Measurements from ENCODE around the gene CNIH3. TPM values are rescaled to one million over a fixed set of nuclear protein-coding genes. Genes with fewer than 3 reads are reported as not detected.
A peak's percentile ranks its signal among the peaks of the same experiment; 100 is the strongest.

Gene CNIH3
- total RNA-seq, 2 donors from 2014 or later, result 7.9 to 15.3 TPM

DNA sequence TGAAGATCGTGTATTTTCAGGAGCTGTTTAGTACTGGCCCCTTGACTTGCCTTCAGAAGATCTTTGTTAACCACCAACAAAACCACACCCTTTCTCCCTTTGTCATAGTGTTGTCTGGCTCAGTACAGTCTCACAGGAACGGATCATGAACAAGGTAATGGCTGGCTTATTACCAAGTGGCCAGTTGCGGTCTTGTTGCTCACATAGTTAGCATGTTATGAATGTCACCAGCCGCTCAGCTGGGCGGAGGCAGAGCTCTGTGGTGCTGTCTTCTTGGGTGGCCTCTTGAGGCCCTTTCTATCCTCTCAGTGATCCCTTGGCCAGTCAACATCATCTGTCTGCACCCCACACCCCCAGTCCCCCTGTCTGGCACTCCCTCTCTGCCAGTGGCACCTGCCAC is 21.4 kb downstream of the CNIH3 start:
- WGBS, 2 donors, result 58 to 69% methylated on average over 5 of the region's 5 CpGs
- TF ChIP-seq, protein P1, sequence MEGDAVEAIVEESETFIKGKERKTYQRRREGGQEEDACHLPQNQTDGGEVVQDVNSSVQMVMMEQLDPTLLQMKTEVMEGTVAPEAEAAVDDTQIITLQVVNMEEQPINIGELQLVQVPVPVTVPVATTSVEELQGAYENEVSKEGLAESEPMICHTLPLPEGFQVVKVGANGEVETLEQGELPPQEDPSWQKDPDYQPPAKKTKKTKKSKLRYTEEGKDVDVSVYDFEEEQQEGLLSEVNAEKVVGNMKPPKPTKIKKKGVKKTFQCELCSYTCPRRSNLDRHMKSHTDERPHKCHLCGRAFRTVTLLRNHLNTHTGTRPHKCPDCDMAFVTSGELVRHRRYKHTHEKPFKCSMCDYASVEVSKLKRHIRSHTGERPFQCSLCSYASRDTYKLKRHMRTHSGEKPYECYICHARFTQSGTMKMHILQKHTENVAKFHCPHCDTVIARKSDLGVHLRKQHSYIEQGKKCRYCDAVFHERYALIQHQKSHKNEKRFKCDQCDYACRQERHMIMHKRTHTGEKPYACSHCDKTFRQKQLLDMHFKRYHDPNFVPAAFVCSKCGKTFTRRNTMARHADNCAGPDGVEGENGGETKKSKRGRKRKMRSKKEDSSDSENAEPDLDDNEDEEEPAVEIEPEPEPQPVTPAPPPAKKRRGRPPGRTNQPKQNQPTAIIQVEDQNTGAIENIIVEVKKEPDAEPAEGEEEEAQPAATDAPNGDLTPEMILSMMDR (IDR thresholded peaks at IDR 0.05), result no peak
- TF ChIP-seq POLR2A (IDR thresholded peaks at IDR 0.05), result no peak

DNA sequence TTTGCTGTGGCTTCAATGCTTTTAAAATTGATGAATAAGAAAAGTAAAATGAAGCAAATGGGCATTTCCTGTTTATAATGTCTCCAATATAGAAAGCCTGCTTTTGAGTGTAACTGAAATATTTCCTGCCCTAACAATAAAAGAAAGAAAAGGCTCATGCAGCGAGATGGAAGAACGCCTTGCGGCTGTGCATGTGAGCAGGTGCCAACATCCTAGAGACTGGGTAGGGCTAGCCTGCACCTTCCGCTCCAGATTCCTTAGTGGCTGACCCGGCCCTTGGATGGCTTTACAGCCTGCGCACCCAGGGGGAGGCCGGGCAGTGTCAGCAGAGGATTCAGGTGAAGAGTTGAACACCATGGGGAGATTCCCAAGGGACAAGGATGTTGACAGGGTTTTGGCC is 21.8 kb downstream of the CNIH3 start:
- ATAC-seq, result no peak
- H3K4me1 ChIP-seq, result peaks cover 42% of the 10 kb centered on the region
- H3K27ac ChIP-seq, result peak overlapping the region in 3 of 4 donors; percentile 9 to 65 (median 42)
- H3K4me3 ChIP-seq, result no peak overlapping the region
- 74 to 92% methylated on average over 5 to 7 of the region's 7 CpGs for WGBS, 2 donors
- peak in 1 of 4 donors; percentile 40 for DNase-seq
- TF ChIP-seq, protein P1 (IDR thresholded peaks at IDR 0.05), result no peak
- no peak for TF ChIP-seq POLR2A (IDR thresholded peaks at IDR 0.05)
- no peaks in the 10 kb centered on the region for H3K27me3 ChIP-seq
- H3K36me3 ChIP-seq (replicated peaks in 1 of 2; ENCODE audit: insufficient read depth in 1 of 2, low read depth in 2 of 2), result no peaks in the 10 kb centered on the region
- H3K9me3 ChIP-seq, result no peaks in the 10 kb centered on the region
- intact Hi-C loops (cut with DNase I), result no loop called here

More for the DNA sequence above, 21.4 kb downstream of the CNIH3 start:
- Histone ChIP-seq H3K4me1 (peaks cover 47% of the 10 kb centered on the region), H3K9me3 (no peaks in the 10 kb centered on the region), H3K27me3 (no peaks in the 10 kb centered on the region), H3K27ac (peak overlapping the region in 3 of 4 donors; percentile 9 to 65 (median 42)), H3K4me3 (no peak overlapping the region), H3K36me3 (replicated peaks in 1 of 2; ENCODE audit: insufficient read depth in 1 of 2, low read depth in 2 of 2) (no peaks in the 10 kb centered on the region)
- peak; percentile 28 for ATAC-seq
- intact Hi-C loops (cut with DNase I), result no loop called here
- peak in 3 of 4 donors; percentile 38 to 71 (median 69) for DNase-seq

DNA sequence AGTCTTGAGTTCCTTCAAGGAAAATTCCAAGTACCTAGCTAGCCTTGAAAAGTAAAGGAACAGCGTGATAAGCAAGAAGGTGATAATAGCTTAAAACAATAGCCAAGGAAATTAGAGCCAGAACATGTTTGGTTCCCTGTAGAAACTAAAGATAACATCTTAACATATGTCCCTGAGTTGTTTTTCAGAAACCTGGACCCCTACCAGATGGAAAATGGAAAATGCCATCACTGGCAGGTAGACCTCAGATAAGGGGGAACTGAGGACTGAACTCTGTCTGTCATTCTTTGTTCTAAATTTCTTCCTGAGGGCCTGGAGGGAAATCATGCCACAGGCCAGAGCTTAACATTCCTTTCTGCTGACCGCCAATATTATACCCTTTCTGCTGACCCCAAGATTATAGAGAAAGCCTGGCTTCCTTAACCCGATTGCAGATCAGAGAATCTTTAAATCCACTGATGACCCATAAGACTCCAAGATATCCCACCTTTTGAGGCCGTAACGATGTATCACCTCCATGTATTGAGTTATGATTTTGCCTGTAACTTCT is 23.4 kb downstream of the CNIH3 start:
- intact Hi-C loops (cut with DNase I), result no loop called here
- Histone ChIP-seq H3K27ac (peak overlapping the region; percentile 4 to 51 (median 37)), H3K4me1 (peaks cover 39% of the 10 kb centered on the region), H3K4me3 (no peak overlapping the region), H3K36me3 (replicated peaks in 1 of 2; ENCODE audit: insufficient read depth in 1 of 2, low read depth in 2 of 2) (no peaks in the 10 kb centered on the region), H3K27me3 (no peaks in the 10 kb centered on the region), H3K9me3 (no peaks in the 10 kb centered on the region)
- TF ChIP-seq, protein P1 (IDR thresholded peaks at IDR 0.05), result no peak
- TF ChIP-seq POLR2A (IDR thresholded peaks at IDR 0.05), result no peak
- WGBS, 2 donors, result 43 to 44% methylated on average over 5 of the region's 5 CpGs
- no peak for DNase-seq
- peak; percentile 19 for ATAC-seq

DNA sequence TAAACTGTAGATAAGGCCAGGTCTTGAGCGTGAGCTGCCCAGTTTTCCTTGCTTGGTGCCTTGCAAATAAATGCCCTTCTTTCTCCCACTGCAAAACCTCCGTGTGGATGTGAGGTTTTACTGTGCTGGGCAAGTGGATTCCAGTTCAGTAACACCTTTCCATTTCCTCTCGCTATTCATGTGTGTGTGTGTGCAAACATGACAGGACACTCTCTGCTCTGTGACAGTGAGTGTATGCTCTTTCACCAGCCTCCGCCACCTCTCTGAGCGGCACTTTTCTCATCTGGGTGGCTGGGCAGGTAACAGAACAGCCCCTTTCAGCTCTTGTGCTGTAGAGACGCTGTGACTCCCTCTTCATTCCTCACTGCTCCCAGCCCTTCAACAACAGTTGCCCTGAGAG is 23.9 kb downstream of the CNIH3 start:
- no peaks in the 10 kb centered on the region for H3K36me3 ChIP-seq (replicated peaks in 1 of 2; ENCODE audit: insufficient read depth in 1 of 2, low read depth in 2 of 2)
- WGBS, 2 donors, result 63 to 69% methylated on average over 6 of the region's 6 CpGs
- TF ChIP-seq POLR2A (IDR thresholded peaks at IDR 0.05), result no peak
- TF ChIP-seq, protein P1 (IDR thresholded peaks at IDR 0.05), result no peak
- H3K27ac ChIP-seq, result peak overlapping the region; percentile 4 to 51 (median 37)
- ATAC-seq (no peak), DNase-seq (no peak)
- no peaks in the 10 kb centered on the region for H3K27me3 ChIP-seq
- H3K9me3 ChIP-seq, result no peaks in the 10 kb centered on the region
- intact Hi-C loops (cut with DNase I), result loop anchor here (10.0 kb wide), 2 partner anchors 125 to 275 kb away; no protein-coding TSS in a partner anchor
- H3K4me1 ChIP-seq, result peaks cover 43% of the 10 kb centered on the region
- no peak overlapping the region for H3K4me3 ChIP-seq

DNA sequence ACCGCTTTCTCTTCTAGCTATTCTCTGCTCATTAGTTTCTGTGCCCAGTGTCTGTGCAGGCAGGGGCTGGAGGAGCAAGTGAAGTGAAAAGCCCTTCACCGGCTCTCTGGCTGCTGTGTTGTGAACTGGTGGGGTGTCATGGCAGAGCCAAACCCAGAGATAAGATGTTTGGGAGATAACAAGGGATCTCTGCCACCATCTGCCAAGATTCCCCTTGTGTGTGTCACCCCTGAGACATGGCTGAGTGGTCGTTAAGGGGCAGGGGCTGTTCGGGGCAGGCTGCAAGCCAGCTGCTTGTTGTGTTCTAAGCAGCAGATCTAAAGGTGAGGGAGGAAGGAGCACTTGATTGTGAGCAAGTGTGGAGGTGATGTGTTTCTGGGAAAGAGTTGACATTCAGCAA is 24.5 kb downstream of the CNIH3 start:
- ATAC-seq, result no peak
- Histone ChIP-seq H3K27ac (peak overlapping the region in 1 of 4 donors; percentile 39), H3K27me3 (no peaks in the 10 kb centered on the region), H3K4me3 (no peak overlapping the region), H3K4me1 (peaks cover 43% of the 10 kb centered on the region), H3K36me3 (replicated peaks in 1 of 2; ENCODE audit: insufficient read depth in 1 of 2, low read depth in 2 of 2) (no peaks in the 10 kb centered on the region), H3K9me3 (no peaks in the 10 kb centered on the region)
- no peak for DNase-seq
- 56 to 90% methylated on average over 4 of the region's 4 CpGs for WGBS, 2 donors
- intact Hi-C loops (cut with DNase I), result loop anchor here (10.0 kb wide), 2 partner anchors 126 to 274 kb away; no protein-coding TSS in a partner anchor
- TF ChIP-seq, protein P1 (IDR thresholded peaks at IDR 0.05), result no peak
- TF ChIP-seq POLR2A (IDR thresholded peaks at IDR 0.05), result no peak
